HG03045 (cell line): ENCODE data around the gene SUSD3.

ENCODE experiments used
- ATAC-seq: cut with Tn5 transposase; IDR thresholded peaks from one replicate; pipeline ENCODE4 v1.9.1; 2021; ENCODE audit warnings: mild to moderate bottlenecking, moderate library complexity; ENCODE audit not compliant: unreplicated experiment

The SUSD3 gene

DNA sequence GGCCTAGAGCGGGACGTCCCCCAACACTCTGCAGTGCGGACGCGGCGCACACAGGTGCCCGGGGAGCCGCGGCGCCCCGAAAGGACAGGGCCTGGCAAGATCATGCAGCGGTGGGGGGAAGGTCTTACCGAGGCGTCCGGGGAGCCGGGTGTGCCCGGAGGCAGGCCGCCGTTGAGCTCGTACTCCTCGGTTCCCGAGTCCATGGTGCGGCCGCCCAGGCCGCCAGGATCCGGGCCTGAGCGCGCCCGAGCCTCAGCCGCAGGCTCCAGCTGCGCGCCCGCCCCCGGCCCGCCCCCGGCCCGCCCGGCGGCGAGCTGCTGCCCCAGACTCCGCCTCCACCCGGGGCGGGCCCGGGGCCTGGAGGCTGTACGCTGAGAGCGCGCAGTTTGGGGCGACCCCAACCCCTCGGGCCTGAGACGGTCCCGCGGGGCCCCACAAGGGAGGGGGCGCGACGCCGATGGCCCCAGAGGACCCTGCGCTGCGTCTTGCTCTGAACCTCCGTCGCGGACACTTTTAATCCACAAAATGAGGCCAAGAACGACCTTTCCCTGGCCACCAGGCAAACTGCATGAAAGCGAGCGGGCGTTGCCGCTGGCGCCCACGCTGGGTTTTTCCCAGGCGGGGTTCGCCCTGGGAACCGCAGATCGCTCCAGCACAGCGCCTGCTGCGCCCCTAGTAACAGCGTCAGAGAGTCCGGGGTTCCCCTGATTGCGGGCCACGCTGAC lies 75.7 kb downstream of the SUSD3 start, which contains the start of gene NINJ1:
Gene NINJ1, minus strand, starts transcription at position 237 of the 725 bp plus-strand sequence. Its CDS starts 34 bp downstream, at position 203.
- ATAC-seq, result peak; percentile 84
